NCI-H2029 treated with DMSO at 0.1 percent for 48 hours (cell line): Measurements from ENCODE around the gene PTGR3.
A peak's percentile ranks its signal among the peaks of the same experiment; 100 is the strongest.

Experiments
- DNase-seq: peaks from one replicate; lab custom pipeline; 2025; lab: John Stamatoyannopoulos, UW

PTGR3 gene

DNA sequence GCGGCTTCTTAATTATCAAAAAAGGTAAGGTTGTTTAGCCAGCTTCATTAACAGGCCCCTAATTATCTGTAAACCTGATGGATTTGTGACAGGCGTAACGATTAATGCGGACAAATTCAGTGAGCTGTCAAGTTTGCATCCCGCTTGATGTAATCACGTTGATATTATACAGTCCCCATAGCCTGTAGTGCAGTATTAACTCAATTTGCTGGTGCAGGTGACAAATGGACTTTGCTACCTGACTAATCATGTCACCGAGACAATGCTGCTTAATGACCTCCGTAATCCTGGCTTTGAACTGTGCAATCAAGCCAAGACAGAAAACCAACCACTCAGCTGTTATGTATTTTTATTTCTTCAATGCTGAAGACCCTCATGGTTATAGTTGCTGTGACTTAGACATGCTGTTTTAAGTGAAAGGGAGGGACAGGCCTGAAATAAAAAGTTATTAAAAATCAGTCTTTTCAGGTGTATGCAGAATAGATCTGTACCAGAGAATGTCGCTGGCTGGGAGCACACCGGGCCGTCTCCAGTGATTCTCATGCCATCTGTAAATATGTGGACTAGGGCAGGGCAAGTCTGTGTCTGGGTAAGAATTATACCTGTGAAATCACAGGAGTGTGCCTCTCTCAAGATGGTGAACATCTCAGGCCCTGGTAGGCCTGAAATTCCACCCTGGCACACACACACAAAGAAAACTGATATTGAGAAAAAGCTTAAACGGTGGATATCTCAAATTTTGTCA, 6.0 kb upstream of the PTGR3 start:
- no peak for DNase-seq

- DNase-seq, result no peak
Observed at GRCh38 chr18:75214332-75214690, 5.4 kb upstream of the PTGR3 start.

GRCh38 chr18:75213611-75214331, 4.8 kb upstream of the PTGR3 start:
- DNase-seq, result no peak

DNA sequence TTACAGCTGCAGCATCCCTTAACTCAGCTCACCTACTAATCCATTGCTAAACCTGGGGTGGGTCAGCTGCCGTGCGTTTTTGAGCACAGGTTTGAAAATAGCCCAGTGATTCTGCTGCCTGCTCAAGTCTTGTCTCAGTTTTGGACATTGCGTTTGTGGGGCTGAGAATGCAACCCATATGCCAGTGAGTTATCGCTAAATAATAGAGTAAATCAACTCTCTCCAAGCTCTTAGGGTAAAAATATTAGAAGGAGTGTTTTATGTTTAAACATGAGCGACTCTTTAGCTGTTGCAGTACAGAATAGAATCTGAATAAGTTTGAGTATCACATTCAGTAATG, 3.8 kb upstream of the PTGR3 start:
- DNase-seq, result no peak

- no peak for DNase-seq
Observed at GRCh38 chr18:75211953-75212750, 3.2 kb upstream of the PTGR3 start.

GRCh38 chr18:75211626-75211952, 2.6 kb upstream of the PTGR3 start:
- no peak for DNase-seq

DNA sequence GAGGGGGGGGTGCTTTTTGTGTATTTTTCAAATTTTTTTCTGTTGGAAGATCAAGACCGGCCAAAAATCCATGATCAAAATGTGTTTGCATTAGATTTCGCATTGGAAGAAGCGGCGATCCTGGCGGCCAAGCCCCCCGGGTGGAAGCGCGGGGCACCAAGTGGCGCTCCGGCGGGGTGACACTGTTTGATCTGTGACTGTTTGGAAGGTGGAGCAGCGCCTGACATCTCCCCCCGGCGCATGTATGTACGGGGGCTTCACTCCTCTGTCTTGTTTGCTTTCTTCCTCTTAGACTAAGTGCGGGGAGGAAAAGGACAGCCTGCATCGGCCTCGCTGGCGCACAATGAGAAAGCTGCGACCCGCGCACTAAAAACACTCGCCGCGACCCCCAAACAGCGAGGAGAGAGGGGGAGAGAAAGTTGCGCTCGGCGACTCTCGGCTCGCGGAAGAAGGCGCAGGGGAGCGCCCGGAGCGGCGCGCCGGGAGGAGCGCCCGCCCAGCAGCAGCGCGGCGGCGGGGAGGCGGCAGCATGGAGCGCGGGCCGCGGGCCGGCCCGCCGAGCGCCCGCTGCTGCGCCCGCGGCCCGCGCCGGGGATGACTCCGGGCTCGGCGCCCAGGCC, 2.2 kb upstream of the PTGR3 start:
- DNase-seq, result no peak

GRCh38 chr18:75210274-75211001, 1.5 kb upstream of the PTGR3 start, which contains the start of gene TSHZ1:
TSS of gene TSHZ1 (plus strand) at chr18:75210797. CDS start at chr18:75211877, 1,080 bp downstream.
- DNase-seq, result peak; percentile 56

DNA sequence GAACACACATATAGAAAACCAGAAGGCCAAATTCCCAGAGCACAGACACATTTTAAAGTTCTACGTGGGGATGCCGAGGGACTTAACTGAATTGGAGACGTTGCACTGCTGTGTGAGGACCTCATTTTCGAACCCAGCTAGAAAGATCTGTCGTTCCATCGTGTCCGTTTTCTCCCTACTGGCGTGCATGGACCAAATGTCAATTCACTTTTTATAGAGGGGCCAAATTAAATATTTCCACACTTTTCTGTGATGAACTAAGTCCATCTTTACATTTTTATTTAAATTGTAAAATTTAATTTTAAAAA, 966 bp upstream of the PTGR3 start:
- DNase-seq, result no peak

GRCh38 chr18:75208836-75209128, 157 bp downstream of the PTGR3 start:
- DNase-seq, result no peak

GRCh38 chr18:75208155-75208835, 644 bp downstream of the PTGR3 start:
- DNase-seq, result no peak

GRCh38 chr18:75207310-75208154, 1.4 kb downstream of the PTGR3 start:
- DNase-seq, result peak; percentile 22

GRCh38 chr18:75206452-75207309, 2.3 kb downstream of the PTGR3 start:
- no peak for DNase-seq

- no peak for DNase-seq
Observed at GRCh38 chr18:75205514-75206132, 3.3 kb downstream of the PTGR3 start.

- no peak for DNase-seq
Observed at GRCh38 chr18:75204732-75205513, 4.0 kb downstream of the PTGR3 start.

GRCh38 chr18:75204269-75204731, 4.6 kb downstream of the PTGR3 start:
- no peak for DNase-seq

GRCh38 chr18:75203416-75204268, 5.3 kb downstream of the PTGR3 start:
- no peak for DNase-seq
